Suprapubic skin (tissue), 4 donors: ENCODE measurements around the gene TMEM248. TPM values are rescaled to one million over a fixed set of nuclear protein-coding genes. Genes with fewer than 3 reads are reported as not detected.
A peak's percentile ranks its signal among the peaks of the same experiment; 100 is the strongest.
"Not testable (repeated sequence)": the region's sequence is repeated elsewhere in the genome, so short reads cannot be mapped to it uniquely, and the experiment has no call there.

Experiments
- DNase-seq, 2 donors: peaks; one replicate each; pipeline ENCODE4 v3.0.0-alpha.2; 2019; ENCODE audit warnings: low spot score in 2 of 2
- H3K27ac ChIP-seq: fragments of 200-600 bp; sonication (generic); one replicate; pipeline ENCODE4 v1.5.1; 2019
- H3K27me3 ChIP-seq: fragments of 200-600 bp; sonication (generic); one replicate; pipeline ENCODE4 v1.5.1; 2019
- H3K36me3 ChIP-seq: fragments of 200-600 bp; sonication (generic); one replicate; pipeline ENCODE4 v1.5.1; 2019
- H3K4me1 ChIP-seq: fragments of 200-600 bp; sonication (generic); one replicate; pipeline ENCODE4 v1.5.1; 2019
- H3K4me3 ChIP-seq: fragments of 200-600 bp; sonication (generic); one replicate; pipeline ENCODE4 v1.5.1; 2019; ENCODE audit warnings: mild to moderate bottlenecking
- H3K9me3 ChIP-seq: fragments of 200-600 bp; sonication (generic); one replicate; pipeline ENCODE4 v1.5.1; 2019
- EP300 ChIP-seq: sonication (generic); formaldehyde crosslinking; IDR thresholded peaks from one replicate; pipeline ENCODE4 v1.6.1; 2017; ENCODE audit warnings: antibody characterized with exemption
- POLR2A ChIP-seq, 2 donors: fragments of 450-650 bp; IDR thresholded peaks; one replicate each; pipeline ENCODE4 v1.6.1; 2017; ENCODE audit warnings: antibody characterized with exemption in 2 of 2, mild to moderate bottlenecking in 2 of 2, moderate library complexity in 2 of 2
- POLR2AphosphoS5 ChIP-seq, 3 donors: sonication (generic); formaldehyde crosslinking; IDR thresholded peaks; one replicate each; pipeline ENCODE4 v1.6.1; 2017; ENCODE audit warnings: antibody characterized with exemption in 3 of 3
- WGBS: methylation state at CpG from one replicate; pipeline ENCODE4 v1.1.5; 2018; 5-methylcytosine and 5-hydroxymethylcytosine counted together
- total RNA-seq, 4 donors: library from RNA; depleted of rRNA; stranded (reverse); fragments of >200 nt; gene quantifications; one replicate each; pipeline ENCODE4 v1.1.0, GENCODE V29; 2016
- TF ChIP-seq, protein P1 (sequence below), 2 donors: fragments of 200-600 bp in 1 of 2; fragments of 450-650 bp in 1 of 2; sonication (generic) in 1 of 2; IDR thresholded peaks; one replicate each; pipeline ENCODE4 v1.5.1; 2016 to 2019; ENCODE audit warnings: antibody characterized with exemption in 2 of 2, mild to moderate bottlenecking in 1 of 2, moderate library complexity in 1 of 2

The TMEM248 gene
- total RNA-seq, 4 donors from 2014 or later = 80.6 to 99.2 (median 91.0) TPM

- H3K27ac ChIP-seq = no peak overlapping the region
- no peak for DNase-seq
- no peak for TF ChIP-seq POLR2AphosphoS5 (IDR thresholded peaks at IDR 0.05)
- no peak for TF ChIP-seq POLR2A (IDR thresholded peaks at IDR 0.05)
- TF ChIP-seq, protein P1, sequence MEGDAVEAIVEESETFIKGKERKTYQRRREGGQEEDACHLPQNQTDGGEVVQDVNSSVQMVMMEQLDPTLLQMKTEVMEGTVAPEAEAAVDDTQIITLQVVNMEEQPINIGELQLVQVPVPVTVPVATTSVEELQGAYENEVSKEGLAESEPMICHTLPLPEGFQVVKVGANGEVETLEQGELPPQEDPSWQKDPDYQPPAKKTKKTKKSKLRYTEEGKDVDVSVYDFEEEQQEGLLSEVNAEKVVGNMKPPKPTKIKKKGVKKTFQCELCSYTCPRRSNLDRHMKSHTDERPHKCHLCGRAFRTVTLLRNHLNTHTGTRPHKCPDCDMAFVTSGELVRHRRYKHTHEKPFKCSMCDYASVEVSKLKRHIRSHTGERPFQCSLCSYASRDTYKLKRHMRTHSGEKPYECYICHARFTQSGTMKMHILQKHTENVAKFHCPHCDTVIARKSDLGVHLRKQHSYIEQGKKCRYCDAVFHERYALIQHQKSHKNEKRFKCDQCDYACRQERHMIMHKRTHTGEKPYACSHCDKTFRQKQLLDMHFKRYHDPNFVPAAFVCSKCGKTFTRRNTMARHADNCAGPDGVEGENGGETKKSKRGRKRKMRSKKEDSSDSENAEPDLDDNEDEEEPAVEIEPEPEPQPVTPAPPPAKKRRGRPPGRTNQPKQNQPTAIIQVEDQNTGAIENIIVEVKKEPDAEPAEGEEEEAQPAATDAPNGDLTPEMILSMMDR (IDR thresholded peaks at IDR 0.05) = no peak
- TF ChIP-seq EP300 = no peak
- H3K4me1 ChIP-seq = no peaks in the 10 kb centered on the region
- 84% methylated on average over 4 of the region's 5 CpGs for WGBS
- no peaks in the 10 kb centered on the region for H3K36me3 ChIP-seq
- H3K4me3 ChIP-seq = no peak overlapping the region
- no peaks in the 10 kb centered on the region for H3K27me3 ChIP-seq
- no peaks in the 10 kb centered on the region for H3K9me3 ChIP-seq
Measured at GRCh38 chr7:66970310-66970709, 49.3 kb downstream of the TMEM248 start.

DNA sequence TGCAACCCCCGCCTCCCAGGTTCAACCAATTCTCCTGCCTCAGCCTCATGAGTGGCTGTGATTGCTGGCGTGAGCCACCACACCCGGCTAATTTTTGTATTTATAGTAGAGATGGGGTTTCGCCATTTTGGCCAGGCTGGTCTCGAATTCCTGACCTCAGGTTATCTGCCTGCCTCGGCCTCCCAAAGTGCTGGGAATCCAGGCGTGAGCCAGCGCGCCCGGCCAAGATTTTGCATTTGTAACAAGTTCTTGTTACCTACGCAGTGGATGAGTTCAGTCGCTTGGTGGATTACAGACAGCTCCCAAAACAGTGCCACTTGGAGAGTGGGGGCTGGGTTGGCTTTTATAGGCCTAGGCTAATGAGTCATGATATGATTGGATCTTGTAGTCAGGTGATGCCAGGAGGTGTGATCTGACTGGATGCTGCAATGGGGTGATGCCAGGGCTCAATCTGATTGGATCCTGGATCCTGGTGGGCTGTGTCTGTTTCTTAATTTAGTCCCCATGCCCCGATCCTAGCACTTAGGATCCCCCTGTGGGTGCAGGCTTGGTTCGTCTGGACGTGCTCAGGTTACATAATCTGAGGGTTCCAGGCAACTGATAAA lies 54.1 kb downstream of the TMEM248 start:
- Histone ChIP-seq H3K4me1 (no peaks in the 10 kb centered on the region), H3K36me3 (no peaks in the 10 kb centered on the region), H3K4me3 (no peak overlapping the region), H3K27me3 (no peaks in the 10 kb centered on the region), H3K27ac (no peak overlapping the region), H3K9me3 (peaks cover 4% of the 10 kb centered on the region)
- no peak for TF ChIP-seq POLR2AphosphoS5 (IDR thresholded peaks at IDR 0.05)
- TF ChIP-seq EP300 = no peak
- no peak for TF ChIP-seq POLR2A (IDR thresholded peaks at IDR 0.05)
- TF ChIP-seq, protein P1 (IDR thresholded peaks at IDR 0.05) = no peak
- DNase-seq = peak in 1 of 2 donors; percentile 30
- WGBS = 89% methylated on average over 14 of the region's 15 CpGs

DNA sequence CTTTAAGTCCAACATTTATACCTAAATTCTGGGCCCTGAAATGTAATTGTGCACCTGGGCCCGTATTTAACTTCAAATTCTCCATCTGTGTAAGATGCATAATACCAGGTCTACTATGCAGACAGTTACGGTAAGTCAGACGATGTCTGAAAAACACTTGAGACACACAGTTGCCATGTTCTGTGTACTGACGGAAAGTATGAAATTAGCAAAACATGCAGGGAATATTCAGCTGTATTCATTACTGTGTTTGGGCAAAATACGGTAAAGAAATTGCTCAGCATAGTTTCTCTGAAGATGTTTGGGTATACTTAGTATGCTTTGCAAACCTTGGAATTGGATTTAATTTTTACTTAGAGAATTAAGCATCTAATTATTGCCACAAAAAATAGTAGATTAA lies 57.3 kb downstream of the TMEM248 start:
- H3K27me3 ChIP-seq, H3K9me3 ChIP-seq, H3K4me1 ChIP-seq, DNase-seq, H3K4me3 ChIP-seq, H3K27ac ChIP-seq, H3K36me3 ChIP-seq: not testable (repeated sequence)
- 99% methylated on average over 5 of the region's 5 CpGs for WGBS

DNA sequence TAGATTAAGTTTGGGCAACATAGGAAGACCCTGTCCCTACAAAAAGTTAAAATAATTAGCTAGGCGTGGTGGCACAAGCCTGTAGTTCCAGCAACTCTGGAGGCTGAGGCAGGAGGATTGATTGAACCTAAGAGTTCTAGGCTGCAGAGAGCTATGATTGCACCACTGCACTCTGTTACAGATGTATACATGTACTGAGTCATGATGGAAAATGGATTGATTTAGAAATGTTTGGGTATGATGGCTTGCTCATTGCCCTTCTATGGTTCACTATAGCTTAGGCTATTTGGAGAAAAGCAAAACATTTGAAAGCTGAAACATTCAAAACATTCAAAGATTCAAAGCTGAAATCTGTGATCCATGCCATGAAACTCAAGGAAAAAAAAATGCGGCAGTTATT lies 58.0 kb downstream of the TMEM248 start:
- WGBS = 87% methylated on average over 2 of the region's 2 CpGs
- not testable (repeated sequence) for H3K27me3 ChIP-seq, H3K4me3 ChIP-seq, H3K4me1 ChIP-seq, H3K36me3 ChIP-seq, H3K27ac ChIP-seq, DNase-seq, H3K9me3 ChIP-seq

DNA sequence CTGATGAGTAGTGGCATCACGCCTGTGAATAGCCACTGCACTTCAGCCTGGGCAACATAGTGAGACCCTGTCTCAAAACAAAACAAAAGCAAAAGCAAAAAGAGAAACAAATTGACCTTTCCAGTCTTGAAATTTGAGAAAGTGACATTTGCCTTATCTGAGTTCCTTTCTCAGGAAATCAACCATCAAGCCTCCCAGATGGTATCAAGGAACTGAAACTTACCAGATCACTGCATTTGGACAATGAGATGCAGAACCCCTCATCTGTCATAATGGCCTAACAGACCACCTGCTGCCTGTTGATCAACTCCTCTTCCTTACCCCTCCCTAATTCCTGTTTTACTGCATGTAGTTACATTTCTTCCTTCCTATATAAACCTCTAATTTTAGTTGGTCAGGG lies 59.3 kb downstream of the TMEM248 start:
- not testable (repeated sequence) for H3K4me1 ChIP-seq, H3K4me3 ChIP-seq, H3K27ac ChIP-seq, H3K27me3 ChIP-seq, H3K9me3 ChIP-seq, H3K36me3 ChIP-seq, DNase-seq
- 90% methylated on average over 1 of the region's 1 CpG for WGBS

- H3K27me3 ChIP-seq, DNase-seq, H3K27ac ChIP-seq, H3K9me3 ChIP-seq, H3K4me3 ChIP-seq: not testable (repeated sequence)
- Histone ChIP-seq H3K36me3 (peaks cover 69% of the 10 kb centered on the region), H3K4me1 (peaks cover 16% of the 10 kb centered on the region)
- 100% methylated on average over 1 of the region's 3 CpGs for WGBS
Measured at GRCh38 chr7:66989552-66989951, 68.5 kb downstream of the TMEM248 start.

GRCh38 chr7:66994051-66994450 lies 73.0 kb downstream of the TMEM248 start:
- Histone ChIP-seq H3K4me1 (peaks cover 26% of the 10 kb centered on the region), H3K4me3 (peak overlapping the region; percentile 93), H3K36me3 (peaks cover 45% of the 10 kb centered on the region), H3K27ac (peak overlapping the region; percentile 100)
- 39% methylated on average over 5 of the region's 5 CpGs for whole genome bisulfite sequencing
- not testable (repeated sequence) for H3K27me3 ChIP-seq, DNase-seq, H3K9me3 ChIP-seq

DNA sequence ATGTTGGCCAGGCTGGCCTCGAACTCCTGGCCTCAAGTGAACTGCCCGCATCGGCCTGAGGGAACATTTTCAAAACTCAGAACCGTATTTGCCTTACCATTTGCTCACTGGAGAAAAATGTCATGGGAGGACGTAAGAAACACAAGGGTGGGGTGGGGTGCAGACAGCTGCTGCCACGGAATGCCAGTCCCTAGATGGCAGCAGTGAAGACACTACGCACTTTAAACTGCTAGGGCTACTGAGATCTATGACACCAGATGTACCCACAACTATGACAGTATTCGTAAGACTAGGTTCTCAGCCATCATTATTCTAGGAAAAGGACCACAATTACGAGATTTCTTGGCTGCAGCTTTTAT lies 73.6 kb downstream of the TMEM248 start:
- Histone ChIP-seq H3K27ac (peak overlapping the region; percentile 100), H3K4me1 (peaks cover 26% of the 10 kb centered on the region), H3K36me3 (peaks cover 39% of the 10 kb centered on the region), H3K4me3 (peak overlapping the region; percentile 93)
- 0% methylated on average over 9 of the region's 9 CpGs for WGBS
- TF ChIP-seq POLR2A (IDR thresholded peaks at IDR 0.05) (peak in 1 of 2 donors; percentile 69), POLR2AphosphoS5 (IDR thresholded peaks at IDR 0.05) (peak in 2 of 3 donors; percentile 38 to 84)
- TF ChIP-seq, protein P1 (IDR thresholded peaks at IDR 0.05) = peak in 1 of 2 donors; percentile 33
- H3K27me3 ChIP-seq, H3K9me3 ChIP-seq: not testable (repeated sequence)
- DNase-seq = peak; percentile 76 to 82
